Natural killer cell (primary cell): ENCODE measurements around the gene KANK4. TPM values are rescaled to one million over a fixed set of nuclear protein-coding genes. Genes with fewer than 3 reads are reported as not detected.

Source experiments
- ATAC-seq, 3 donors: fragments of 150-1000 bp in 2 of 3; fragments of 200-7000 bp in 1 of 3; cut with Tn5 transposase; 1 replicate in 1 of 3; 2 replicates in 2 of 3; pipeline ENCODE4 v1.10.0; 2021; ENCODE audit warnings: mild to moderate bottlenecking in 2 of 3, moderate library complexity in 2 of 3
- DNase-seq, 2 donors: peaks; one replicate each; pipeline versions ENCODE4 v3.0.0 to v3.0.0-alpha.2; 2013 to 2021; ENCODE audit warnings: mixed read lengths in 1 of 2
- H3K27ac ChIP-seq: one replicate; pipeline ENCODE4 v1.5.1; 2013; ENCODE audit warnings: mild to moderate bottlenecking, low read length
- H3K27me3 ChIP-seq: one replicate; pipeline ENCODE4 v1.6.1; 2013; ENCODE audit warnings: low read length; ENCODE audit not compliant: control insufficient read depth, insufficient read depth
- H3K36me3 ChIP-seq: one replicate; pipeline ENCODE4 v1.6.1; 2013; ENCODE audit warnings: low read length; ENCODE audit not compliant: control insufficient read depth, insufficient read depth
- H3K4me1 ChIP-seq: one replicate; pipeline ENCODE4 v1.6.1; 2013; ENCODE audit warnings: low read length; ENCODE audit not compliant: control insufficient read depth, insufficient read depth
- H3K4me3 ChIP-seq: one replicate; pipeline ENCODE4 v1.5.1; 2013; ENCODE audit warnings: low read length
- H3K9me3 ChIP-seq: one replicate; pipeline ENCODE4 v1.6.1; 2013; ENCODE audit warnings: low read length; ENCODE audit not compliant: control insufficient read depth, insufficient read depth
- H3K27ac Mint-ChIP-seq, 2 donors: one replicate each; pipeline ENCODE4 v1.8.0; 2022; ENCODE audit warnings: mild to moderate bottlenecking in 2 of 2, mixed read lengths in 2 of 2, moderate library complexity in 1 of 2
- H3K27me3 Mint-ChIP-seq, 2 donors: one replicate each; pipeline ENCODE4 v1.8.0; 2022; ENCODE audit warnings: low read depth in 2 of 2, mixed read lengths in 2 of 2
- H3K36me3 Mint-ChIP-seq: one replicate; pipeline ENCODE4 v1.8.0; 2022; ENCODE audit warnings: mixed read lengths
- H3K4me1 Mint-ChIP-seq, 2 donors: one replicate each; pipeline ENCODE4 v1.8.0; 2022; ENCODE audit warnings: mixed read lengths in 2 of 2
- H3K4me3 Mint-ChIP-seq: one replicate; pipeline ENCODE4 v1.8.0; 2022; ENCODE audit warnings: mild to moderate bottlenecking, moderate library complexity, mixed read lengths
- H3K9me3 Mint-ChIP-seq, 2 donors: one replicate each; pipeline ENCODE4 v1.8.0; 2022; ENCODE audit warnings: mixed read lengths in 2 of 2
- CTCF ChIP-seq: fragments of 200-600 bp; IDR thresholded peaks from one replicate; pipeline ENCODE4 v1.8.0; 2022; ENCODE audit warnings: antibody characterized with exemption
- WGBS: methylation state at CpG from one replicate; pipeline ENCODE4 v1.1.7; 2013; ENCODE audit warnings: missing lambda C conversion rate; ENCODE audit not compliant: insufficient coverage; 5-methylcytosine and 5-hydroxymethylcytosine counted together
- intact Hi-C: fragments of 100-400 bp; cut with micrococcal nuclease; formaldehyde crosslinking; loops from one replicate; pipeline ENCODE4 v1.14.2; 2022
- total RNA-seq, 4 donors: library from RNA; stranded (reverse); fragments of 120-200 nt in 1 of 4; gene quantifications; one replicate each; pipeline versions ENCODE4 v1.2.3 to v1.2.4, GENCODE V29; 2013 to 2022

The KANK4 gene
- not detected for total RNA-seq
- total RNA-seq (2013) = not detected

GRCh38 chr1:62318756-62319544, at the start of gene KANK4:
Gene KANK4, minus strand, starts transcription at chr1:62319434. Its CDS starts 37,870 bp downstream, at chr1:62281564.
- TF ChIP-seq CTCF = no peak
- H3K4me3 Mint-ChIP-seq = no peak within 1 kb of the TSS
- 2% methylated on average over 84 of the region's 84 CpGs for WGBS
- H3K27ac Mint-ChIP-seq = no peak within 1 kb of the TSS
- no peak within 1 kb of the TSS for H3K27ac ChIP-seq
- H3K27me3 Mint-ChIP-seq = peaks cover 26 to 44% of the 10 kb centered on the region in 2 donors
- no peak within 1 kb of the TSS for H3K4me3 ChIP-seq
- intact Hi-C loops = no loop called here
- DNase-seq = no peak
- no peaks in the 10 kb centered on the region for H3K9me3 ChIP-seq
- ATAC-seq = no peak
- H3K36me3 Mint-ChIP-seq = no peaks in the 10 kb centered on the region
- H3K27me3 ChIP-seq = no peaks in the 10 kb centered on the region
- no peaks in the 10 kb centered on the region for H3K4me1 Mint-ChIP-seq
- H3K4me1 ChIP-seq = no peaks in the 10 kb centered on the region
- H3K36me3 ChIP-seq = no peaks in the 10 kb centered on the region
- H3K9me3 Mint-ChIP-seq = no peaks in the 10 kb centered on the region

DNA sequence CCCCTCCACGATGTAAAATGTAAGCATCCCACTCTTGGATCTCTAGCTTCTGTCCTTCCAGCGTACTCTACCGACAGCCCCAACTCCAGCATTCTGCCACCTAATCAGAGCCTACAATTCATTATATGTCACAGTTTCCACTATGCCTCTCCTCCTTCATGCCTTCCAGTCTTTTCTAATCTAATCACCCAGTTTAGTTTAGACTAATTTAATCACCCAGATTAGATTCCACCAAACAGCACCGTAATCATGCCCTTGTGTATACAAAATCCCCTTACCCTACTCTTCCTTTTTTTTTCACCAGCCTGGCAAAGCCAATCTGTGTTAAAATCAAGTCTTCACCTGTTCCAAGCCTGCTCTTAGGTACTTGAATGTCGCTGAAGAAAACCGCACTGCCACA, 49.8 kb upstream of the KANK4 start:
- Histone ChIP-seq H3K27me3 (no peaks in the 10 kb centered on the region), H3K36me3 (no peaks in the 10 kb centered on the region), H3K4me3 (no peak overlapping the region), H3K9me3 (no peaks in the 10 kb centered on the region), H3K4me1 (no peaks in the 10 kb centered on the region), H3K27ac (no peak overlapping the region)
- intact Hi-C loops = no loop called here
- DNase-seq (no peak), ATAC-seq (no peak)
- WGBS = 92% methylated on average over 6 of the region's 6 CpGs
- peaks cover 7 to 12% of the 10 kb centered on the region in 2 donors for H3K27me3 Mint-ChIP-seq
- no peak overlapping the region for H3K4me3 Mint-ChIP-seq
- H3K27ac Mint-ChIP-seq = no peak overlapping the region
- TF ChIP-seq CTCF = no peak
- H3K4me1 Mint-ChIP-seq = no peaks in the 10 kb centered on the region
- H3K9me3 Mint-ChIP-seq = no peaks in the 10 kb centered on the region
- no peaks in the 10 kb centered on the region for H3K36me3 Mint-ChIP-seq

- H3K9me3 Mint-ChIP-seq = no peaks in the 10 kb centered on the region
- no peaks in the 10 kb centered on the region for H3K4me1 Mint-ChIP-seq
- Histone ChIP-seq H3K36me3 (no peaks in the 10 kb centered on the region), H3K27me3 (no peaks in the 10 kb centered on the region), H3K4me1 (no peaks in the 10 kb centered on the region), H3K4me3 (no peak overlapping the region), H3K27ac (no peak overlapping the region), H3K9me3 (no peaks in the 10 kb centered on the region)
- H3K36me3 Mint-ChIP-seq = no peaks in the 10 kb centered on the region
- TF ChIP-seq CTCF = no peak
- H3K27me3 Mint-ChIP-seq = peaks cover 7 to 12% of the 10 kb centered on the region in 2 donors
- intact Hi-C loops = no loop called here
- DNase-seq (no peak), ATAC-seq (no peak)
- H3K4me3 Mint-ChIP-seq = no peak overlapping the region
- 90% methylated on average over 7 of the region's 7 CpGs for WGBS
- no peak overlapping the region for H3K27ac Mint-ChIP-seq
Measured at GRCh38 chr1:62367005-62367557, 47.8 kb upstream of the KANK4 start.
